Head of caudate nucleus (tissue), 42 donors: ENCODE results near the gene QRICH1.

Source experiments
- DNase-seq, 42 donors: peaks; one replicate each; pipeline versions ENCODE4 v3.0.0 to v3.0.0-alpha.2; 2020 to 2021; ENCODE audit warnings: mixed read lengths in 7 of 42
- intact Hi-C: fragments of 100-400 bp; cut with DNase I; formaldehyde crosslinking; loops from one replicate; pipeline ENCODE4 v1.15.0; 2022

Gene QRICH1

GRCh38 chr3:49093853-49094767 is at the start of gene QRICH1:
Gene QRICH1, minus strand, starts transcription at chr3:49094071. Its CDS starts 17,054 bp downstream, at chr3:49077017.
- intact Hi-C loops: loop anchor here (10.0 kb wide), 1 partner anchor 69 kb away; the partner anchor contains the start of genes IMPDH2 and NDUFAF3
- DNase-seq: peak; percentile 90 to 98 (median 96)

GRCh38 chr3:49140080-49140479 is 46.2 kb upstream of the QRICH1 start:
- no peak for DNase-seq
- intact Hi-C loops: no loop called here

GRCh38 chr3:49135499-49135898 is 41.6 kb upstream of the QRICH1 start:
- DNase-seq: no peak
- intact Hi-C loops: no loop called here

- no peak for DNase-seq
- intact Hi-C loops: no loop called here
Observed at GRCh38 chr3:49134471-49135265, 40.8 kb upstream of the QRICH1 start.

- intact Hi-C loops: no loop called here
- DNase-seq: peak; percentile 64 to 92 (median 82)
Observed at GRCh38 chr3:49133226-49133951, 39.5 kb upstream of the QRICH1 start.

GRCh38 chr3:49132437-49133225 is 38.8 kb upstream of the QRICH1 start, which contains the start of gene LAMB2:
Gene LAMB2, minus strand, starts transcription at chr3:49133050. Its CDS starts 183 bp downstream, at chr3:49132867.
- intact Hi-C loops: no loop called here
- DNase-seq: peak; percentile 28 to 88 (median 71)

GRCh38 chr3:49132073-49132436 is 38.2 kb upstream of the QRICH1 start:
- intact Hi-C loops: no loop called here
- DNase-seq: no peak

GRCh38 chr3:49131576-49131975 is 37.7 kb upstream of the QRICH1 start:
- DNase-seq: no peak
- intact Hi-C loops: no loop called here

- intact Hi-C loops: no loop called here
- no peak for DNase-seq
Observed at GRCh38 chr3:49131040-49131439, 37.2 kb upstream of the QRICH1 start.

GRCh38 chr3:49124991-49125670 is 31.3 kb upstream of the QRICH1 start:
- peak; percentile 22 to 91 (median 65) for DNase-seq
- intact Hi-C loops: no loop called here

- DNase-seq: no peak
- intact Hi-C loops: no loop called here
Observed at GRCh38 chr3:49124203-49124602, 30.3 kb upstream of the QRICH1 start.

GRCh38 chr3:49123687-49124086 is 29.8 kb upstream of the QRICH1 start:
- no peak for DNase-seq
- intact Hi-C loops: no loop called here

GRCh38 chr3:49122886-49123545 is 29.1 kb upstream of the QRICH1 start:
- intact Hi-C loops: no loop called here
- DNase-seq: peak in 18 of 42 donors; percentile 10 to 65 (median 33)

GRCh38 chr3:49122451-49122850 is 28.6 kb upstream of the QRICH1 start:
- no peak for DNase-seq
- intact Hi-C loops: no loop called here

- no peak for DNase-seq
- intact Hi-C loops: no loop called here
Observed at GRCh38 chr3:49122022-49122421, 28.2 kb upstream of the QRICH1 start.

- no peak for DNase-seq
- intact Hi-C loops: no loop called here
Observed at GRCh38 chr3:49121132-49121736, 27.4 kb upstream of the QRICH1 start.
